Activated CD8-positive, alpha-beta memory T cell treated with anti-CD3 and anti-CD28 coated beads for 1 hour (primary cell): ENCODE results near the gene CDX1.

Experiments used
- DNase-seq, 2 donors: peaks; one replicate each; pipeline ENCODE4 v3.0.0-alpha.2; 2020; ENCODE audit warnings: low read depth in 1 of 2; ENCODE audit errors: extremely low read depth in 1 of 2

CDX1 gene

GRCh38 chr5:150181027-150181426 is 14.4 kb downstream of the CDX1 start:
- DNase-seq = no peak

- no peak for DNase-seq
Observed at GRCh38 chr5:150181766-150182545, 15.4 kb downstream of the CDX1 start.

GRCh38 chr5:150182774-150183173 is 16.2 kb downstream of the CDX1 start:
- no peak for DNase-seq

GRCh38 chr5:150183436-150183835 is 16.9 kb downstream of the CDX1 start:
- no peak for DNase-seq

- DNase-seq = no peak
Observed at GRCh38 chr5:150184006-150184405, 17.4 kb downstream of the CDX1 start.

GRCh38 chr5:150184990-150185912 is 18.7 kb downstream of the CDX1 start:
- no peak for DNase-seq

- no peak for DNase-seq
Observed at GRCh38 chr5:150186137-150186536, 19.6 kb downstream of the CDX1 start.

GRCh38 chr5:150186897-150187296 is 20.3 kb downstream of the CDX1 start:
- DNase-seq = no peak

GRCh38 chr5:150188146-150188842 is 21.7 kb downstream of the CDX1 start:
- DNase-seq = no peak

GRCh38 chr5:150189326-150189725 is 22.7 kb downstream of the CDX1 start:
- DNase-seq = no peak

- no peak for DNase-seq
Observed at GRCh38 chr5:150189728-150190502, 23.3 kb downstream of the CDX1 start, which contains the start of gene SLC6A7. SLC6A7 (plus strand) TSS chr5:150190062; CDS start chr5:150190328, 266 bp downstream.

GRCh38 chr5:150190503-150190979 is 24.0 kb downstream of the CDX1 start:
- DNase-seq = no peak

GRCh38 chr5:150190987-150191386 is 24.4 kb downstream of the CDX1 start:
- DNase-seq = no peak

- no peak for DNase-seq
Observed at GRCh38 chr5:150192462-150192861, 25.9 kb downstream of the CDX1 start.

GRCh38 chr5:150195736-150196485 is 29.3 kb downstream of the CDX1 start:
- no peak for DNase-seq

- DNase-seq = no peak
Observed at GRCh38 chr5:150196514-150196913, 29.9 kb downstream of the CDX1 start.

- no peak for DNase-seq
Observed at GRCh38 chr5:150196986-150197385, 30.4 kb downstream of the CDX1 start.

- no peak for DNase-seq
Observed at GRCh38 chr5:150197476-150197875, 30.9 kb downstream of the CDX1 start.

- DNase-seq = no peak
Observed at GRCh38 chr5:150202501-150202900, 35.9 kb downstream of the CDX1 start.
